HepG2 (cell line): ENCODE data around the gene SCFD2.

Source experiments
- CREB1 ChIP-seq, 2 experiments: fragments of 450-650 bp in 1 of 2; IDR thresholded peaks; 2 replicates each; pipeline ENCODE4 v1.6.1; 2016 to 2017; ENCODE audit warnings: control low read depth in 1 of 2, mild to moderate bottlenecking in 1 of 2, missing compliant biosample characterization in 1 of 2, missing genetic modification characterization in 1 of 2
- POLR2A ChIP-seq, 2 experiments: IDR thresholded peaks; 2 replicates each; pipeline ENCODE4 v1.6.1; 2011; ENCODE audit warnings: low read depth in 2 of 2, low read length in 2 of 2, mild to moderate bottlenecking in 1 of 2, moderate library complexity in 1 of 2; ENCODE audit not compliant: insufficient read depth in 1 of 2
- ZFP41 ChIP-seq: sonication (generic); formaldehyde crosslinking; IDR thresholded peaks from 2 replicates; pipeline ENCODE4 v1.4.0; 2020; ENCODE audit warnings: mild to moderate bottlenecking, missing genetic modification reagents, borderline replicate concordance
- ZNF354B ChIP-seq: sonication (generic); formaldehyde crosslinking; IDR thresholded peaks from 2 replicates; pipeline ENCODE4 v1.8.0; 2022; ENCODE audit warnings: mild to moderate bottlenecking, missing genetic modification reagents
- TF ChIP-seq, protein P1 (sequence below): sonication (generic); formaldehyde crosslinking; IDR thresholded peaks from one replicate; pipeline ENCODE4 v1.5.1; 2020; ENCODE audit warnings: mild to moderate bottlenecking, missing genetic modification reagents; ENCODE audit errors: not compliant biosample characterization
- TF ChIP-seq, protein P2 (sequence below): sonication (generic); formaldehyde crosslinking; IDR thresholded peaks from 2 replicates; pipeline ENCODE4 v1.4.0; 2020; ENCODE audit warnings: missing genetic modification reagents
- TF ChIP-seq, protein P3 (sequence below): sonication (generic); formaldehyde crosslinking; IDR thresholded peaks from 2 replicates; pipeline ENCODE4 v1.5.0; 2020; ENCODE audit warnings: mild to moderate bottlenecking, missing genetic modification reagents, moderate library complexity

DNA sequence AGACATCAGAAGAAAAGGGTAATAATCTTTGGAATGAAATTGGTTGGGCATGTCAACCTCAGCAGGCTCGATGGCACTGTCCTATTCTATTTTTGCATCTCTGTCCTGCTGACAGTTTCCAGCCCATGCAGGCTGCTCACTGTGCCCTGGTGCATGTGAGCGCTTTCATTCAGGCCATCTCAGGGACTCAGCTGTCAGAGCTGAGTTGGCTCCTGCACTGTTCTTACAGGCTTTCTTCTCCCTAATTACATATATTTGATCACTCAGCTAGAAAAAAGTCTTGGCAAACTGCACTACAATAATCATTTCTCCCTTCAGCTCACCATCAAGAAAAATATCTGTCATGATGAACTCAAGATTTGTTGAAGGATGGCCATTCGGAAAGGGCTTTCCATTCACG lies 419.0 kb downstream of the SCFD2 start:
- TF ChIP-seq ZNF354B (CRISPR knock-in tag) (no peak), CREB1 (IDR thresholded peaks at IDR 0.05) (no peak), CREB1 (CRISPR knock-in tag; IDR thresholded peaks at IDR 0.05) (no peak), ZFP41 (CRISPR knock-in tag) (no peak), POLR2A (IDR thresholded peaks at IDR 0.05; ENCODE audit: insufficient read depth in 1 of 2, low read depth in 2 of 2, low read length in 2 of 2) (no peak)
- TF ChIP-seq, protein P1, sequence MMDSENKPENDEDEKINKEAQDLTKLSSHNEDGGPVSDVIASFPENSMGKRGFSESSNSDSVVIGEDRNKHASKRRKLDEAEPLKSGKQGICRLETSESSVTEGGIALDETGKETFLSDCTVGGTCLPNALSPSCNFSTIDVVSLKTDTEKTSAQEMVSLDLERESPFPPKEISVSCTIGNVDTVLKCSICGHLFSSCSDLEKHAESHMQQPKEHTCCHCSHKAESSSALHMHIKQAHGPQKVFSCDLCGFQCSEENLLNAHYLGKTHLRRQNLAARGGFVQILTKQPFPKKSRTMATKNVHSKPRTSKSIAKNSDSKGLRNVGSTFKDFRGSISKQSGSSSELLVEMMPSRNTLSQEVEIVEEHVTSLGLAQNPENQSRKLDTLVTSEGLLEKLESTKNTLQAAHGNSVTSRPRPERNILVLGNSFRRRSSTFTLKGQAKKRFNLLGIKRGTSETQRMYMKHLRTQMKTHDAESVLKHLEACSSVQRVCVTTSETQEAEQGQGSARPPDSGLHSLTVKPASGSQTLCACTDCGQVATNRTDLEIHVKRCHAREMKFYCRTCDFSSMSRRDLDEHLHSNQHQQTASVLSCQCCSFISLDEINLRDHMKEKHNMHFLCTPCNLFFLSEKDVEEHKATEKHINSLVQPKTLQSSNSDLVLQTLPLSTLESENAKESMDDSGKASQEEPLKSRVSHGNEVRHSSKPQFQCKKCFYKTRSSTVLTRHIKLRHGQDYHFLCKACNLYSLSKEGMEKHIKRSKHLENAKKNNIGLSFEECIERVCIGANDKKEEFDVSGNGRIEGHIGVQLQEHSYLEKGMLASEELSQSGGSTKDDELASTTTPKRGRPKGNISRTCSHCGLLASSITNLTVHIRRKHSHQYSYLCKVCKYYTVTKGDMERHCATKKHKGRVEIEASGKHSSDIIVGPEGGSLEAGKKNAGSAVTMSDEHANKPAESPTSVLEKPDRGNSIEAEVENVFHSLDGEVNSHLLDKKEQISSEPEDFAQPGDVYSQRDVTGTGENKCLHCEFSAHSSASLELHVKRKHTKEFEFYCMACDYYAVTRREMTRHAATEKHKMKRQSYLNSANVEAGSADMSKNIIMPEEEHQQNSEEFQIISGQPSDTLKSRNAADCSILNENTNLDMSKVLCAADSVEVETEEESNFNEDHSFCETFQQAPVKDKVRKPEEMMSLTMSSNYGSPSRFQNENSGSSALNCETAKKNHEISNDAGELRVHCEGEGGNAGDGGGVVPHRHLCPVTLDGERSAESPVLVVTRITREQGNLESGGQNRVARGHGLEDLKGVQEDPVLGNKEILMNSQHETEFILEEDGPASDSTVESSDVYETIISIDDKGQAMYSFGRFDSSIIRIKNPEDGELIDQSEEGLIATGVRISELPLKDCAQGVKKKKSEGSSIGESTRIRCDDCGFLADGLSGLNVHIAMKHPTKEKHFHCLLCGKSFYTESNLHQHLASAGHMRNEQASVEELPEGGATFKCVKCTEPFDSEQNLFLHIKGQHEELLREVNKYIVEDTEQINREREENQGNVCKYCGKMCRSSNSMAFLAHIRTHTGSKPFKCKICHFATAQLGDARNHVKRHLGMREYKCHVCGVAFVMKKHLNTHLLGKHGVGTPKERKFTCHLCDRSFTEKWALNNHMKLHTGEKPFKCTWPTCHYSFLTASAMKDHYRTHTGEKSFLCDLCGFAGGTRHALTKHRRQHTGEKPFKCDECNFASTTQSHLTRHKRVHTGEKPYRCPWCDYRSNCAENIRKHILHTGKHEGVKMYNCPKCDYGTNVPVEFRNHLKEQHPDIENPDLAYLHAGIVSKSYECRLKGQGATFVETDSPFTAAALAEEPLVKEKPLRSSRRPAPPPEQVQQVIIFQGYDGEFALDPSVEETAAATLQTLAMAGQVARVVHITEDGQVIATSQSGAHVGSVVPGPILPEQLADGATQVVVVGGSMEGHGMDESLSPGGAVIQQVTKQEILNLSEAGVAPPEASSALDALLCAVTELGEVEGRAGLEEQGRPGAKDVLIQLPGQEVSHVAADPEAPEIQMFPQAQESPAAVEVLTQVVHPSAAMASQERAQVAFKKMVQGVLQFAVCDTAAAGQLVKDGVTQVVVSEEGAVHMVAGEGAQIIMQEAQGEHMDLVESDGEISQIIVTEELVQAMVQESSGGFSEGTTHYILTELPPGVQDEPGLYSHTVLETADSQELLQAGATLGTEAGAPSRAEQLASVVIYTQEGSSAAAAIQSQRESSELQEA: no peak
- TF ChIP-seq, protein P2, sequence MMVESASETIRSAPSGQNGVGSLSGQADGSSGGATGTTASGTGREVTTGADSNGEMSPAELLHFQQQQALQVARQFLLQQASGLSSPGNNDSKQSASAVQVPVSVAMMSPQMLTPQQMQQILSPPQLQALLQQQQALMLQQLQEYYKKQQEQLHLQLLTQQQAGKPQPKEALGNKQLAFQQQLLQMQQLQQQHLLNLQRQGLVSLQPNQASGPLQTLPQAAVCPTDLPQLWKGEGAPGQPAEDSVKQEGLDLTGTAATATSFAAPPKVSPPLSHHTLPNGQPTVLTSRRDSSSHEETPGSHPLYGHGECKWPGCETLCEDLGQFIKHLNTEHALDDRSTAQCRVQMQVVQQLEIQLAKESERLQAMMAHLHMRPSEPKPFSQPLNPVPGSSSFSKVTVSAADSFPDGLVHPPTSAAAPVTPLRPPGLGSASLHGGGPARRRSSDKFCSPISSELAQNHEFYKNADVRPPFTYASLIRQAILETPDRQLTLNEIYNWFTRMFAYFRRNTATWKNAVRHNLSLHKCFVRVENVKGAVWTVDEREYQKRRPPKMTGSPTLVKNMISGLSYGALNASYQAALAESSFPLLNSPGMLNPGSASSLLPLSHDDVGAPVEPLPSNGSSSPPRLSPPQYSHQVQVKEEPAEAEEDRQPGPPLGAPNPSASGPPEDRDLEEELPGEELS (CRISPR knock-in tag): no peak
- TF ChIP-seq, protein P3, sequence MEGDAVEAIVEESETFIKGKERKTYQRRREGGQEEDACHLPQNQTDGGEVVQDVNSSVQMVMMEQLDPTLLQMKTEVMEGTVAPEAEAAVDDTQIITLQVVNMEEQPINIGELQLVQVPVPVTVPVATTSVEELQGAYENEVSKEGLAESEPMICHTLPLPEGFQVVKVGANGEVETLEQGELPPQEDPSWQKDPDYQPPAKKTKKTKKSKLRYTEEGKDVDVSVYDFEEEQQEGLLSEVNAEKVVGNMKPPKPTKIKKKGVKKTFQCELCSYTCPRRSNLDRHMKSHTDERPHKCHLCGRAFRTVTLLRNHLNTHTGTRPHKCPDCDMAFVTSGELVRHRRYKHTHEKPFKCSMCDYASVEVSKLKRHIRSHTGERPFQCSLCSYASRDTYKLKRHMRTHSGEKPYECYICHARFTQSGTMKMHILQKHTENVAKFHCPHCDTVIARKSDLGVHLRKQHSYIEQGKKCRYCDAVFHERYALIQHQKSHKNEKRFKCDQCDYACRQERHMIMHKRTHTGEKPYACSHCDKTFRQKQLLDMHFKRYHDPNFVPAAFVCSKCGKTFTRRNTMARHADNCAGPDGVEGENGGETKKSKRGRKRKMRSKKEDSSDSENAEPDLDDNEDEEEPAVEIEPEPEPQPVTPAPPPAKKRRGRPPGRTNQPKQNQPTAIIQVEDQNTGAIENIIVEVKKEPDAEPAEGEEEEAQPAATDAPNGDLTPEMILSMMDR (CRISPR knock-in tag): no peak
